Measurements from ENCODE around the gene TRIM50. TPM values are rescaled to one million over a fixed set of nuclear protein-coding genes. Genes with fewer than 3 reads are reported as not detected.
A peak's percentile ranks its signal among the peaks of the same experiment; 100 is the strongest.

Gene TRIM50
- total and polyA plus RNA-seq, 9 of the 15 experiments (the other 6 are each of a cell fraction or from before 2014, with no cell fraction given): not detected

- peak; percentile 99 for TF ChIP-seq ELF1 (tag; IDR thresholded peaks at IDR 0.05)
- TF ChIP-seq TRIM24 (IDR thresholded peaks at IDR 0.05): no peak
- TF ChIP-seq CREBBP (IDR thresholded peaks at IDR 0.05; ENCODE audit: low read depth, low read length): no peak
- TF ChIP-seq PTTG1 (tag; IDR thresholded peaks at IDR 0.05; ENCODE audit: low read depth): no peak
- TF ChIP-seq CBX3 (IDR thresholded peaks at IDR 0.05; ENCODE audit: borderline replicate concordance in 1 of 2, low read length in 2 of 2): peak in 1 of 2 experiments; percentile 99; a peak in 2 of 3 replicates
- peak in 1 of 2 experiments; percentile 88; a peak in 2 of 4 replicates for TF ChIP-seq HDAC1 (IDR thresholded peaks at IDR 0.05)
- TF ChIP-seq HNRNPLL (IDR thresholded peaks at IDR 0.05; ENCODE audit: low read depth, low read length, poor library complexity, severe bottlenecking): peak; percentile 28
- TF ChIP-seq POLR2AphosphoS5 (IDR thresholded peaks at IDR 0.05; ENCODE audit: control insufficient read depth, insufficient read depth, low read depth, low read length): peak; percentile 87
- TF ChIP-seq USF2 (CRISPR knock-in tag; IDR thresholded peaks at IDR 0.05): no peak
- TF ChIP-seq BRCA1 (IDR thresholded peaks at IDR 0.05): no peak
- no peak for TF ChIP-seq BRCA1 (CRISPR knock-in tag; IDR thresholded peaks at IDR 0.05)
- peak; percentile 35 for TF ChIP-seq TBP (optimal IDR thresholded peaks at IDR 0.05; ENCODE audit: low read depth, low read length)
- TF ChIP-seq BHLHE40 (IDR thresholded peaks at IDR 0.05; ENCODE audit: low read length): peak; percentile 81
- peak in 1 of 2 experiments; percentile 82; a peak in 2 of 4 replicates for TF ChIP-seq ZNF639 (CRISPR knock-in tag; conservative IDR thresholded peaks at IDR 0.05 in 1 of 2, IDR thresholded peaks at IDR 0.05 in 1 of 2)
- peak; percentile 96 for TF ChIP-seq ETV1 (tag; conservative IDR thresholded peaks at IDR 0.05; ENCODE audit: low read depth)
- peak; percentile 88 for TF ChIP-seq CREM (IDR thresholded peaks at IDR 0.05; ENCODE audit: low read depth)
- TF ChIP-seq PRDM10 (IDR thresholded peaks at IDR 0.05; ENCODE audit: partially characterized antibody): no peak
- TF ChIP-seq POLR2G (IDR thresholded peaks at IDR 0.05; ENCODE audit: low read depth, low read length): peak; percentile 96
- TF ChIP-seq ETS1 (conservative IDR thresholded peaks at IDR 0.05; ENCODE audit: control insufficient read depth, low read depth, low read length): peak; percentile 64; the same call in 1 of the 2 replicates
- peak; percentile 97 for TF ChIP-seq ETV5 (CRISPR knock-in tag; IDR thresholded peaks at IDR 0.05; ENCODE audit: low read depth)
- peak; percentile 36; the same call in 1 of the 2 replicates for TF ChIP-seq OTX1 (CRISPR knock-in tag; IDR thresholded peaks at IDR 0.05)
- no peak for TF ChIP-seq ZNF133 (CRISPR knock-in tag; IDR thresholded peaks at IDR 0.05)
Observed at GRCh38 chr7:73308665-73309214, 19.1 kb downstream of the TRIM50 start, which contains the start of gene NSUN5 (continued).
